NOMO-1 (cell line): Measurements from ENCODE around the gene CEP19.
A peak's percentile ranks its signal among the peaks of the same experiment; 100 is the strongest.

ENCODE experiments used
- DNase-seq, 2 experiments: peaks; one replicate each; lab custom pipeline; 2025; ENCODE audit not compliant: unreplicated experiment in 2 of 2; lab: John Stamatoyannopoulos, UW

The CEP19 gene

DNA sequence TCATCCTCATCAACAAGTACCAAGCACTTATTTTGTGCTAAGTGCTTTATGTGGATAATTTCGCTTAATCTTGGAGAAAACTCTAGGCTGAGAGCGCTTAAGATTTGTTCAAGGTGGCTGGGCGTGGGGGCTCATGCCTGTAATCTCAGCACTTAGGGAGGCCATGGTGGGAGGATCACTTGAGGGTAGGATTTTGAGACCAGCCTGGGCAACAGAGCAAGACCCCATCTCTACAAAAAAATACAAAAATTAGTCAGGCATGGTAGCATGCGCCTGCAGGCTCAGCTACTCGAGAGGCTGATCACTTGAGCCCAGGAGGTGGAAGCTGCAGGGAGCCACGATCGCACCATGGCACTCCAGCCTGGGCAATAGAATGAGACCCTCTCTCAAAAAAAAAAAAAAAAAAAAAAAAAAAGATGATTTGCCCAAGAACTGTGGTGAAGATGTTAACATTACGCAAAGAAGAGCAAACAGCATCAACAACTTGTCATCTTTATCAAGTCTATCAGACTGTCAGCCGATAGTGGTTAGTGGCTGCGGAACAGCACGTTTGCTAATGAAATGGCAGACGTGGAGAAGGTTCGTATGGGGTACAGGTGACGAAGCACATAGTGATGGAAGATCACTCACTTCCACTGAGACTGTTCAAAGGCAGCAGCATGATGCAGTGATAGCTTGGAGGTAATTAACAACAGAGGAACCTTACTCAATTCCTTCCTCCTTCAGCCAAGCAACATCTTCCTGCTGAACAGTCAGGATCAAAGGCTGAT lies 44.8 kb downstream of the CEP19 start:
- DNase-seq = no peak

DNA sequence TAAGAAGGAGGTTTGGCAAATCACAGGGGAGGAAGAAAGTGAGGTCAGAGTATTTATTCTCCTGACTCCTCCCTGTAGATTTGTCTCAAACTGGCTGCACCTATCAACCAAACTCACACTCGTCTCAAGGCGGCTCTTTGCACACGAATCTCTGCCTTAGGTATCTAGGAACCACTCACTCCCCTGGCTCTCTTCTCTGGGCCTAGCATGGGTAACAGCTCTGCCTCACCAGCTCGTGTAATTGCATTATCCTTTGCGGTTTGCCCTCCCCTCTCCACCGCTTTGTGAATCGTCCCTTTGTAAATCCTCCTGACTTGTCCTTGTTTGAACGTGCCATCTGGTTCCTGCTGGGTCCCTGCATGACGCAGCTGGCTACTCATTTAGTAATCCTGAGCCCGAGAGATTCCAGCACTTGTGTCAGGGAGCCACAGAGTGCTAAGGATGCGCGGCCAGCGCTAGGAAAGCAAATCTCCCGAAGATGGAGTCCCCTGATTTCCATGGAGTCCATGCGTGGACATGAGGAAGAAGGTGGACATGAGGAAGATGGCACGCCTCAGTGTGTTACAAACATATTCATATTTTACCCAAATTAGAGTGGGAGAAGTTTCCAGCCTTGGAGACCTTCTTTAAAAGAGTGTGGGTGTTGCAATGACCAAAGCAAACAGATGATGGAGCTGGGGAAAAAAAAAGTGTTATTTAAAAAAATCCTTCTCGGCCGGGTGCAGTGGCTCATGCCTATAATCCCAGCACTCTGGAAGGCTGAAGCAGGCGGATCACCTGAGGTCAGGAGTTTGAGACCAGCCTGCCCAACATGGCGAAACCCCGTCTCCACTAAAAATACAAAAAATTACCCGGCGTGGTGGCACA lies 45.8 kb downstream of the CEP19 start:
- DNase-seq = peak; percentile 30 to 54

DNA sequence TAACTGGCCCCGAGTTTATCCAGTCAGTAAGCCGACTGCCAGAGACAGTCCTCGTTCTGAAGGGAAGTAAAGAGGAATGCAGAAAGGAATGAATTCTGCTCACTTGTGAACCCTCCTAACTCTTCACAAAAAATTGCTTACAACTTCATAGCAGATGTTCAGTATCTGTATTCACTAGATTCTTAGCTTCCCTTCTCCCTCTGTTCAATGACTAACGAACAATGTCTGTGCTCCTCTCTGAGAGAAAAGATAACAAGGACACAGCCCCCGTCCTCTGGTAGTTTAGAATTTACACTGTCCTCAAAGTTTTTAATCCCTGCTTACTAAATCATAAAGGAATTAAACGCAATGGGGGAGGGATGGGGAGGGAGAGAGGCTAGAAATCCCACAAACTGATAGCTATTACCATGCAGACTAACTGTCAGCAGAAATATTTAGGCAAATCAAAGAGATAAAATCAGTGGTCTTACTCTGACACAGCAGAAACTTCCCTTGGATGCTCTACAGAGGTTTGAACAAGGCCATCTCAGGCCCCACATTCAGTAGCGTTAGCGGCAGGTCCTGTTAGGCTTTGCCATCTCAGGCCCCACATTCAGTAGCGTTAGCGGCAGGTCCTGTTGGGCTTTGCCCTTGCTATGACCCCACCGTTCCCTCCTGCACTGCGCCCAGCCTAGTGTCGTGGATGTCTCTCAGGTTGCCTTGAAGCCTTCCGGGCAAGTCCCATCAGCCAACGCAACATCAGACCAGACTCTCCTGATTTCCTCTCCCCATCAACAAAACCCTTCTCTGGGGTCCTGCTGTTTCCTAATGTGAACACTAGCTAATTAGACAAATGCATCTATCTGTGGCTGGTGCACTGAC lies 49.1 kb downstream of the CEP19 start:
- no peak for DNase-seq

DNA sequence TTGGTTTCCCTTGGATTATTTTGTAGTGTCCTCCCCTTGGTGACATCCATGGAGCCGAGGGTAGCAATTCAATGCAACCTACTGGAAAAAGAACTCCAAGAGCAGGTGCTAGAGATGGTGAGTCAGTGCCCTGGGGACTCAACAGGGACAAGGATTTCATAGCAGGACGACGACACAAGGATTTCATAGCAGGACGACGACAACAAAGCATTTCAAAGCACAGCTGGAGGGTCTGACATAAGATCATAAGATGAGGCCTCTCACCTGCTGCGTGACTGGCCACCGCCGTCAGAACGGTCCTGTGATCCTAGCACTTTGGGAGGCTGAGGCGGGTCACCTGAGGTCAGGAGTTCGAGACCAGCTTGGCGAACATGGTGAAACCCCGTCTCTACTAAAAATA lies 50.0 kb downstream of the CEP19 start:
- DNase-seq = no peak

DNA sequence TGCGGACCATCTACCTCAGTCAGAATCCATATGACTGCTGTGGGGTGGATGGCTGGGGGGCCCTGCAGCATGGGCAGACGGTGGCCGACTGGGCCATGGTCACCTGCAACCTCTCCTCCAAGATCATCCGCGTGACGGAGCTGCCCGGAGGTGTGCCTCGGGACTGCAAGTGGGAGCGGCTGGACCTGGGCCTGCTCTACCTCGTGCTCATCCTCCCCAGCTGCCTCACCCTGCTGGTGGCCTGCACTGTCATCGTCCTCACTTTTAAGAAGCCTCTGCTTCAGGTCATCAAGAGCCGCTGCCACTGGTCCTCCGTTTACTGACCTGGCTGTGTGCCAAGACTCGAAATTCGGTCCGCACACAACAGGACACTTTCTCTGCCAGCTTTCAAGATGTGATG lies 50.6 kb downstream of the CEP19 start:
- DNase-seq = no peak

DNA sequence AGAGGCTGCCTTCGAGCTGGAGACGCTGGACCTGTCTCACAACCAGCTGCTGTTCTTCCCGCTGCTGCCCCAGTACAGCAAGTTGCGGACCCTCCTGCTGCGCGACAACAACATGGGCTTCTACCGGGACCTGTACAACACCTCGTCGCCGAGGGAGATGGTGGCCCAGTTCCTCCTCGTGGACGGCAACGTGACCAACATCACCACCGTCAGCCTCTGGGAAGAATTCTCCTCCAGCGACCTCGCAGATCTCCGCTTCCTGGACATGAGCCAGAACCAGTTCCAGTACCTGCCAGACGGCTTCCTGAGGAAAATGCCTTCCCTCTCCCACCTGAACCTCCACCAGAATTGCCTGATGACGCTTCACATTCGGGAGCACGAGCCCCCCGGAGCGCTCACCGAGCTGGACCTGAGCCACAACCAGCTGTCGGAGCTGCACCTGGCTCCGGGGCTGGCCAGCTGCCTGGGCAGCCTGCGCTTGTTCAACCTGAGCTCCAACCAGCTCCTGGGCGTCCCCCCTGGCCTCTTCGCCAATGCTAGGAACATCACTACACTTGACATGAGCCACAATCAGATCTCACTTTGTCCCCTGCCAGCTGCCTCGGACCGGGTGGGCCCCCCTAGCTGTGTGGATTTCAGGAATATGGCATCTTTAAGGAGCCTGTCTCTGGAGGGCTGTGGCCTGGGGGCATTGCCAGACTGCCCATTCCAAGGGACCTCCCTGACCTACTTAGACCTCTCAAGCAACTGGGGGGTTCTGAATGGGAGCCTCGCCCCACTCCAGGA lies 51.5 kb downstream of the CEP19 start:
- DNase-seq = no peak

DNA sequence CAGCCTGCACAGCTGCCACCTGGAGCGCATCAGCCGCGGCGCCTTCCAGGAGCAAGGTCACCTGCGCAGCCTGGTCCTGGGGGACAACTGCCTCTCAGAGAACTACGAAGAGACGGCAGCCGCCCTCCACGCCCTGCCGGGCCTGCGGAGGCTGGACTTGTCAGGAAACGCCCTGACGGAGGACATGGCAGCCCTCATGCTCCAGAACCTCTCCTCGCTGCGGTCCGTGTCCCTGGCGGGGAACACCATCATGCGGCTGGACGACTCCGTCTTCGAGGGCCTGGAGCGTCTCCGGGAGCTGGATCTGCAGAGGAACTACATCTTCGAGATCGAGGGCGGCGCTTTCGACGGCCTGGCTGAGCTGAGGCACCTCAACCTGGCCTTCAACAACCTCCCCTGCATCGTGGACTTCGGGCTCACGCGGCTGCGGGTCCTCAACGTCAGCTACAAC lies 52.1 kb downstream of the CEP19 start:
- DNase-seq = no peak
